ENCODE measurements around the gene TEAD1.

TEAD1 gene

DNA sequence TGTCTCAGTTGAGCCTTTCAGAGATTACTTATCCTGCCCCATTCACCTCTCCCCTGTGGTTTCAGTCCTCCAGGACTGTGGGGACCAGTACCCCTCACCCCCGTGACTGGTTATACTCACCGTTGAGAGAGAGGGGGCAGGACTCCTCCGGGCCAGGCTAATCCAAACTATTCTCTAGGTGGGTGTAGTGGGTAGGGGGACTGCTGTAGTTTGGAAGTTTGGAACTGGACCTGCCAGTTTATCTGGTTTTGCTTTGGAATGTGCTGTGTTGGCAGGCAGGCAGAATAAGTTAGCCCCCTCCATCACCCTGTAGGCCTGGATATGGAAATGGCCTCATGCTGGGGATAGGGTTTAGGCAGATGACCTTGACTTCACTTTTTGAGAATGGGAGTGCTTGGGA lies 13.5 kb downstream of the TEAD1 start:
- DNase-seq = no peak

DNA sequence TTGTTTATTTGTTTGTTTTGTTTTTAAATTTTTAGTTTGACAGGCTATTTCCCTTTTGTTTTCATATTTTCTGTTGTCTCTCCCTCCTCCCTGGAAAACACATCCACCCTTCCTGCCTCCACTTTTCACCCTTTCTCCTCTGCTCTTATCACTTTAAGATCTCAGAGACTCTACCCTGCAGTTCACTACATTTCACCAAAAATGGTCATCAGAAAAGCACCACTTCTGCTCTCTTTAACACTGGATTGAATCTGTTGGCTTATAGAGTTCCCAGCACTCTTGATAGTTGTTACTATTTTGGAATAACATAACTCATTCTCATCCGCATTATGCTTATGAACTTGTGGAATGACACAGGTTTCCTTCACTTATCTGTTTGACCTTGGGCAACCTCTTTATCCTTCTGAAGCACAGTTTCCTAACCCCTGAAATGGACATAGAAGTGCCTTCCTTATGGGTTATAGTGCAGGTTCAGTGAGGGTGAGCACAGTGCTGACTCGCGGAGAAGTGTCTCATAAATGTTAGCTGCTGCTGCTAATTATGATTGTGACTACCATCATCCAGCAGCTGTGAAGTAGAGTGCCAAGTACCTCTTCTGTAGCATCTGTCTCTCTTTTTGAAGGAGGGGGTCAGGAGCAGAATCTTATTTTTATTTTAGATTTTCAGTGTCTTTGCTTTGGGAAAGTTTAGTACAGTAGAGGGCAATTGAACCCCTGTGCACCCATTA lies 15.0 kb downstream of the TEAD1 start:
- DNase-seq = no peak

GRCh38 chr11:12690663-12691062 lies 16.4 kb downstream of the TEAD1 start:
- DNase-seq = no peak

GRCh38 chr11:12691473-12691872 lies 17.3 kb downstream of the TEAD1 start:
- peak; percentile 18 for DNase-seq

DNA sequence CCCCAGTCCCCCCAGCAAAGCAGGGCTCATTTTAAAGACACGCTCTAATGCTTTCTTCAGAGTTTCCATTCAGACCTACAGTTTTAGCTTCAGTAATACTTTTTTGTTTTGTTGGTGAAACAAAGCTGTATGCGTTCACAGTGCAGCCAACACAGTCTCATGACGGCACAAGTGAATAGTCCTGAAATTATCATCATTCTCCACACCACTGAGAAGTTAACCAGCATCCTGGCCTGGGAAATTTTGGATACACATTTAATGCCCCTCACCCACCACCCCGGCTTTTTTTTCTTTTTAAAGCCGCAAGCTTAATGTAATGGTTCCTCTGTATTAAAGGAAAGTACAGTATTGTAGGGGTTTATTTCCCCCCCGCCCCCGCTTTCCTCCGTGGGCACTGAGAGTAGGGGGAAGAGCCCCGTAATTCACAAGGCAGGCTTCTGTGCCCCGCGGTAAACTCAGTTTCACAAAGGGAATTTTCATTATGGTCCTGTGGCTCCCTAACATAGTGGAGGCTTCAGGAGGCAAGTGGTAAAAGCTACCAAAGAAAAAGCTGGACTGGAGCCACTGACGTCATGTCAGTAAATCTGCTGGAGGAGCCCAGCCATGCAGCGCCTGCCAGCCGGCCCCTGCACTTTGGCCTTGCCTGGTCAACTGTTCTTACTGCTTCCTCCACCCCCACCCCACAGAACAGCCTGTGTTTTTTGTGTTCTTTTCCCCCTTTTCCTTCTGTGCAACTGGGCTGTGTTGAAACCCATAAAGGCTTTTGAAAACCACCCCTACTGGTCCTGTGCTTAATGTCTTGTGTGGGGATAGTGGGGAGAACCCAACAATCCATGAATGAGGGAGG lies 18.2 kb downstream of the TEAD1 start:
- DNase-seq = peak; percentile 55

DNA sequence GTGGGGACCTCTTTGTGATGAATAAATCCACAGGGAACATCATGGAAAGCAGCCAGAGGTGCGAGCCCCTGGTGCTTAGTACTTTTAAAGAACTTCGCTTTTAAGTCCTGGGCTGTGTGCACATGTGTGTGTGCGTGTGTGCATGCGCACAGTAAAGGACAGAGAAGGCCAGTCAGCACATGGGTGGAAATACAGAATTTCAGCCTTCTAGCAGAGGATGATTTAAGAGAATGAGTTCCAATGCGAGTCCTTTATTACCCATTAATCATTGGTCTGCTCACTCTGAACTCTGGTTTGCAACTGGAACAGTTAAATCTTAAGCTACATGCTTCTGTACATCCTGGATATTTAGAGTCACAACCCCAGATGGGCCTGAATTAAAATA lies 18.9 kb downstream of the TEAD1 start:
- no peak for DNase-seq

- DNase-seq = peak; percentile 57
Measured at GRCh38 chr11:12693479-12694182, 19.4 kb downstream of the TEAD1 start.

DNA sequence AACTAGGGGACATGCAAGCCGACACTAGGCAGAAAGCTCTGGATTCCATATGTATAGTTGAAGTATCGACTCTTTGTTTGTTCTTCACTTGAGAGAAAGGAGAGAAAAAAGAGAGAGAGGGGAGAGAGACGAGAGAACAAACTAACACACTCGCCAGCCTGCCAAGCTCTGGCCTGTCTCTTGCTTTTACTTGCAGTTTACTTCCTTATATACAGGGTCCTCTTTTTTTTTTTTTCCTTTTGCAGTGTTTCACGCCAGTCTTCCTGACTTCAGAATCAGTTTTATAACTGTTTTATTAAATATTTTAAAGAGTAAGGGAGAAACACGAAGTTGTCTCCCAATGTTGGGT lies 19.9 kb downstream of the TEAD1 start:
- DNase-seq = no peak

GRCh38 chr11:12695221-12695794 lies 21.1 kb downstream of the TEAD1 start:
- DNase-seq = peak; percentile 90

GRCh38 chr11:12695873-12696272 lies 21.7 kb downstream of the TEAD1 start:
- DNase-seq = no peak

GRCh38 chr11:12696911-12697581 lies 22.8 kb downstream of the TEAD1 start:
- no peak for DNase-seq

- DNase-seq = peak; percentile 33
Measured at GRCh38 chr11:12698048-12698447, 23.8 kb downstream of the TEAD1 start.

GRCh38 chr11:12701811-12702592 lies 27.8 kb downstream of the TEAD1 start:
- no peak for DNase-seq

DNA sequence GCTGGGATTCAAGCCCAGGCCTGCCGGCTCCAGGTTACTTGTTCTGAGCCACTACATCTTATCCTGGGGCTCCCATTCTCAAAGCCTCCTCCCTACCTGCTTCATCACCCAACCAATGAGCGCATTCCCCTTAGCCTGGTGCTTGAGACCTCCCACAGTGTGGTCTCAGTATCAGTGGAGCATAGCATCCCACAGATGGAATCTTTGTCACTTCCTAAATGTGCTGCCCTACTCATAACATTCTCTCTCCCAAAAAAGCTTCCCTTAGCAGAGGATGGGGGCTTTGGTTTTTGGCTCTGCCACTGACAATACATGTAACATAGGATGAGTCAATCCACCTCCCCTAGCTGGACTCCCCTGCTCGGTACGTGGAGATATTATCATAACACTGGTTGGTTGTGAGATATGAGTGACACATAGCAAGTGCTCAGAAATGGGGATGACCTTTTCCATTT lies 28.8 kb downstream of the TEAD1 start:
- DNase-seq = no peak

- no peak for DNase-seq
Measured at GRCh38 chr11:12704049-12704448, 29.8 kb downstream of the TEAD1 start.

- no peak for DNase-seq
Measured at GRCh38 chr11:12705874-12706273, 31.7 kb downstream of the TEAD1 start.

DNA sequence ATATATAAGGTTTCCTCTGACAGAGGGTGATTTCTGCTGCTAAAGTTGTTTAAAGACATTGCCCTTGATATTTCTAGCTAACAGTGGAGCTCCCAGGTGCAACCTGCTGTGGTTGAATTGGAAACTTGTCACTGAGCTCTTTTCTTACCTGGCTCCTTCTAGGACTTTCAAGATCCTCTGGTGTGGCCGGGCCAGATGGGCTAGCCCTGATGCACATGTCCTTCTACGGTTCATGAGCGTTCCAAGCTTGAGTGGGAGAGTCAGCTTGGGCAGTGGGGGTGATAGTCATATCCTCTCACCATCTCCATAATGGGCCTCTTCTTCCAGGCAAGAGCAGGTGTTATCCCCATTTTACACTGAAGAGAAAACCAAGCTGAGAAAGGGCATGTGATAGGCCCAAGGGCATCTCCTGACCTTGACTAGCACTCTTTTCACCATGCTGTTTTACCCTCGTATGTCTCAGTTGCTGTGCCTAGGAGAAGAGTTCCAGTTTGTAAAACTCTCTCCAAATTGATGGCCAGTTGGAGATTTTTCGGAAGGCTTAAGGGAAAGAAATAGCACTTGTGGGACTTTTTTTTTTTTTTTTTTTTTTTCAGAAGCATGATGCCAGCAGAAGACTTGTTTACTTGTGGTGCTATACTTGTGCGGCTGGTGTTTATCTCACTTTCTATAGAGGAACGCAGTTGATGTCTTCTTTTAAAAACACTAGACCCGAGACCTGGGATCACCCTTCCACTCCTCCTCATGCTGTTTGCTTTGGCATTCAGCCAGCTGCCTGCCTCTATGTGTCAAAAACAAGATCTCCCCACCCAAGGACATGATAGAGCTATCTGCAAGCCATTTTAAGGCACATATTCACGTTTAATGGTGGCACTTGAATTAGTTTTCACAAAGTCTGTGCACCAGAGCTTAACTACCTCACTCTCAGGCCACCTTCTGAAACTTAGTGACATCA lies 32.6 kb downstream of the TEAD1 start:
- peak; percentile 74 for DNase-seq

GRCh38 chr11:12707500-12707880 lies 33.3 kb downstream of the TEAD1 start:
- no peak for DNase-seq

GRCh38 chr11:12711496-12711895 lies 37.3 kb downstream of the TEAD1 start:
- DNase-seq = no peak

GRCh38 chr11:12712132-12712531 lies 37.9 kb downstream of the TEAD1 start:
- no peak for DNase-seq

- no peak for DNase-seq
Measured at GRCh38 chr11:12715131-12715530, 40.9 kb downstream of the TEAD1 start.
